ENCODE results near the gene IL10.

The IL10 gene

DNA sequence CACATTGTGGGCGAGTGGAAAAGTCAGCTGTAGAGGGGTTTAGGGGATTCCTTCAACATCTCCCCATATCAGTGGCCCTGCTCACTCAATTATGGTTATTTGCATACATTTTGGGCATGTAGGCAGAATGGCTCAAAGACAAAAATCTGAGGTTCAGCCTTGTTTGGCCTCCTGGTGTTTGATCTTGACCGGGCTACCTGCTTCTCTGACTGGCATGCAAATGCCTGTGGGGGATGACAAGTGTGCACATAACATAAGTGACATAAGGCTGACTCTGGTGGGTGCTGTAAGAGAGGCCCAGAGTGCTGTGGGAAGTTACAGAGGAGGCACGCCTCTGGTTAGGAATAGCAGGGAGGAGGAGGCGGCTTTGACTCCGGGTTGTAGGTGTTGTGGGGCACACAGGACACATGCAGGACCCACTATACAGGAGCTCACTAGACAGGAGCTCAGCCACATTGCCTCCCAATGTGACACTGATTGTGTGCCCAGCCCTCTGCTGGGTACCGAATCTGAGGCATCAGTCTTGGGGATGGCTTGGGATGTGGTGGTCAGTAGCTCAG lies 31.1 kb downstream of the IL10 start:
- TF ChIP-seq, protein P1, sequence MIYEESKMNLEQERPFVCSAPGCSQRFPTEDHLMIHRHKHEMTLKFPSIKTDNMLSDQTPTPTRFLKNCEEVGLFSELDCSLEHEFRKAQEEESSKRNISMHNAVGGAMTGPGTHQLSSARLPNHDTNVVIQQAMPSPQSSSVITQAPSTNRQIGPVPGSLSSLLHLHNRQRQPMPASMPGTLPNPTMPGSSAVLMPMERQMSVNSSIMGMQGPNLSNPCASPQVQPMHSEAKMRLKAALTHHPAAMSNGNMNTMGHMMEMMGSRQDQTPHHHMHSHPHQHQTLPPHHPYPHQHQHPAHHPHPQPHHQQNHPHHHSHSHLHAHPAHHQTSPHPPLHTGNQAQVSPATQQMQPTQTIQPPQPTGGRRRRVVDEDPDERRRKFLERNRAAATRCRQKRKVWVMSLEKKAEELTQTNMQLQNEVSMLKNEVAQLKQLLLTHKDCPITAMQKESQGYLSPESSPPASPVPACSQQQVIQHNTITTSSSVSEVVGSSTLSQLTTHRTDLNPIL (CRISPR knock-in tag; IDR thresholded peaks at IDR 0.05; ENCODE audit: low read depth), result no peak
- no peak for TF ChIP-seq ISL1 (CRISPR knock-in tag; IDR thresholded peaks at IDR 0.05)
- TF ChIP-seq, protein P2, sequence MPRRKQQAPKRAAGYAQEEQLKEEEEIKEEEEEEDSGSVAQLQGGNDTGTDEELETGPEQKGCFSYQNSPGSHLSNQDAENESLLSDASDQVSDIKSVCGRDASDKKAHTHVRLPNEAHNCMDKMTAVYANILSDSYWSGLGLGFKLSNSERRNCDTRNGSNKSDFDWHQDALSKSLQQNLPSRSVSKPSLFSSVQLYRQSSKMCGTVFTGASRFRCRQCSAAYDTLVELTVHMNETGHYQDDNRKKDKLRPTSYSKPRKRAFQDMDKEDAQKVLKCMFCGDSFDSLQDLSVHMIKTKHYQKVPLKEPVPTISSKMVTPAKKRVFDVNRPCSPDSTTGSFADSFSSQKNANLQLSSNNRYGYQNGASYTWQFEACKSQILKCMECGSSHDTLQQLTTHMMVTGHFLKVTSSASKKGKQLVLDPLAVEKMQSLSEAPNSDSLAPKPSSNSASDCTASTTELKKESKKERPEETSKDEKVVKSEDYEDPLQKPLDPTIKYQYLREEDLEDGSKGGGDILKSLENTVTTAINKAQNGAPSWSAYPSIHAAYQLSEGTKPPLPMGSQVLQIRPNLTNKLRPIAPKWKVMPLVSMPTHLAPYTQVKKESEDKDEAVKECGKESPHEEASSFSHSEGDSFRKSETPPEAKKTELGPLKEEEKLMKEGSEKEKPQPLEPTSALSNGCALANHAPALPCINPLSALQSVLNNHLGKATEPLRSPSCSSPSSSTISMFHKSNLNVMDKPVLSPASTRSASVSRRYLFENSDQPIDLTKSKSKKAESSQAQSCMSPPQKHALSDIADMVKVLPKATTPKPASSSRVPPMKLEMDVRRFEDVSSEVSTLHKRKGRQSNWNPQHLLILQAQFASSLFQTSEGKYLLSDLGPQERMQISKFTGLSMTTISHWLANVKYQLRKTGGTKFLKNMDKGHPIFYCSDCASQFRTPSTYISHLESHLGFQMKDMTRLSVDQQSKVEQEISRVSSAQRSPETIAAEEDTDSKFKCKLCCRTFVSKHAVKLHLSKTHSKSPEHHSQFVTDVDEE (CRISPR knock-in tag; IDR thresholded peaks at IDR 0.05), result no peak
- no peak for TF ChIP-seq ESRRG (CRISPR knock-in tag; IDR thresholded peaks at IDR 0.05)
- no peak for TF ChIP-seq TCF4 (CRISPR knock-in tag; IDR thresholded peaks at IDR 0.05; ENCODE audit: borderline replicate concordance)
- TF ChIP-seq TOX (CRISPR knock-in tag; IDR thresholded peaks at IDR 0.05; ENCODE audit: borderline replicate concordance), result no peak
- no peak for TF ChIP-seq OSR1 (CRISPR knock-in tag; IDR thresholded peaks at IDR 0.05)
- TF ChIP-seq ZFP30 (CRISPR knock-in tag; IDR thresholded peaks at IDR 0.05), result no peak
- no peak for TF ChIP-seq CSDC2 (CRISPR knock-in tag; IDR thresholded peaks at IDR 0.05)
- TF ChIP-seq, protein P3, sequence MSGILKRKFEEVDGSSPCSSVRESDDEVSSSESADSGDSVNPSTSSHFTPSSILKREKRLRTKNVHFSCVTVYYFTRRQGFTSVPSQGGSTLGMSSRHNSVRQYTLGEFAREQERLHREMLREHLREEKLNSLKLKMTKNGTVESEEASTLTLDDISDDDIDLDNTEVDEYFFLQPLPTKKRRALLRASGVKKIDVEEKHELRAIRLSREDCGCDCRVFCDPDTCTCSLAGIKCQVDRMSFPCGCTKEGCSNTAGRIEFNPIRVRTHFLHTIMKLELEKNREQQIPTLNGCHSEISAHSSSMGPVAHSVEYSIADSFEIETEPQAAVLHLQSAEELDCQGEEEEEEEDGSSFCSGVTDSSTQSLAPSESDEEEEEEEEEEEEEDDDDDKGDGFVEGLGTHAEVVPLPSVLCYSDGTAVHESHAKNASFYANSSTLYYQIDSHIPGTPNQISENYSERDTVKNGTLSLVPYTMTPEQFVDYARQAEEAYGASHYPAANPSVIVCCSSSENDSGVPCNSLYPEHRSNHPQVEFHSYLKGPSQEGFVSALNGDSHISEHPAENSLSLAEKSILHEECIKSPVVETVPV (CRISPR knock-in tag; IDR thresholded peaks at IDR 0.05), result no peak
- ATAC-seq, result no peak

DNA sequence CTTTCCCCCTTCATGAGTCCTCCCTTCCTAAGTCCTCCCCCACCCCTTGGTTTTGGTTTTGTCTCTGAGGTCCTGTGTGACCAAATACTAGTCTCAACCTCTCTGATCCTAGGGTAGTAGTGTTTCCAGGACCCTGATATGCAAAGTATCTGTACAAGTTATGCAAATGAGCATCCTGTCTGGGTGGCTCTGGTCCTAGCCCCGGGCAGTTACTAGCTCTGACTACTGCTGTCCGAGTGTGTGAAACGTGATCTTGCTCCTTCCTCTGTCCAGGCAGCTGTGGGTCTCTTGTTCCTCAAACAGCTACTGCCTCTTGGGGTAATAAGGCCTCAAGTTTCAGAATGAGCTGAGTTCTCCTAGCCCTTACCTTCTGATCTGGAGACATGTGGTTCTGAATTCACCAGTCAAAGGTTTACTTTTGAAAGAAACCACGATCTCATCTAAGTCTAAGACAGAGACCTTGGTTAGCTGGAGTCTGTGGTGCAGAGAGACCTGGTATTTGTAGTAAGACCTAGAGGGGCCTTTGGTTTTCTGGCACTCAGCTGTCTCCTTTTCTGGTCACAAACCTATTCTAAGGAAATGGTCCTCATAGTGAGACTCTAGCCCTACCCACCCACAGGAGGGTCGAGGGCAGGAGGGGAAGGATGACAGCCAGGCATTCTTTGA lies 32.8 kb downstream of the IL10 start:
- no peak; the same call in 2 of the 3 replicates for ATAC-seq
- TF ChIP-seq, protein P2 (CRISPR knock-in tag; IDR thresholded peaks at IDR 0.05), result no peak
- no peak for TF ChIP-seq ARNTL (CRISPR knock-in tag; IDR thresholded peaks at IDR 0.05; ENCODE audit: borderline replicate concordance, low read depth)
- TF ChIP-seq, protein P4, sequence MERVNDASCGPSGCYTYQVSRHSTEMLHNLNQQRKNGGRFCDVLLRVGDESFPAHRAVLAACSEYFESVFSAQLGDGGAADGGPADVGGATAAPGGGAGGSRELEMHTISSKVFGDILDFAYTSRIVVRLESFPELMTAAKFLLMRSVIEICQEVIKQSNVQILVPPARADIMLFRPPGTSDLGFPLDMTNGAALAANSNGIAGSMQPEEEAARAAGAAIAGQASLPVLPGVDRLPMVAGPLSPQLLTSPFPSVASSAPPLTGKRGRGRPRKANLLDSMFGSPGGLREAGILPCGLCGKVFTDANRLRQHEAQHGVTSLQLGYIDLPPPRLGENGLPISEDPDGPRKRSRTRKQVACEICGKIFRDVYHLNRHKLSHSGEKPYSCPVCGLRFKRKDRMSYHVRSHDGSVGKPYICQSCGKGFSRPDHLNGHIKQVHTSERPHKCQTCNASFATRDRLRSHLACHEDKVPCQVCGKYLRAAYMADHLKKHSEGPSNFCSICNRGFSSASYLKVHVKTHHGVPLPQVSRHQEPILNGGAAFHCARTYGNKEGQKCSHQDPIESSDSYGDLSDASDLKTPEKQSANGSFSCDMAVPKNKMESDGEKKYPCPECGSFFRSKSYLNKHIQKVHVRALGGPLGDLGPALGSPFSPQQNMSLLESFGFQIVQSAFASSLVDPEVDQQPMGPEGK (CRISPR knock-in tag; IDR thresholded peaks at IDR 0.05; ENCODE audit: borderline replicate concordance), result no peak
- no peak for TF ChIP-seq ZFP30 (CRISPR knock-in tag; IDR thresholded peaks at IDR 0.05)
- no peak for TF ChIP-seq ESRRG (CRISPR knock-in tag; IDR thresholded peaks at IDR 0.05)
- TF ChIP-seq, protein P5, sequence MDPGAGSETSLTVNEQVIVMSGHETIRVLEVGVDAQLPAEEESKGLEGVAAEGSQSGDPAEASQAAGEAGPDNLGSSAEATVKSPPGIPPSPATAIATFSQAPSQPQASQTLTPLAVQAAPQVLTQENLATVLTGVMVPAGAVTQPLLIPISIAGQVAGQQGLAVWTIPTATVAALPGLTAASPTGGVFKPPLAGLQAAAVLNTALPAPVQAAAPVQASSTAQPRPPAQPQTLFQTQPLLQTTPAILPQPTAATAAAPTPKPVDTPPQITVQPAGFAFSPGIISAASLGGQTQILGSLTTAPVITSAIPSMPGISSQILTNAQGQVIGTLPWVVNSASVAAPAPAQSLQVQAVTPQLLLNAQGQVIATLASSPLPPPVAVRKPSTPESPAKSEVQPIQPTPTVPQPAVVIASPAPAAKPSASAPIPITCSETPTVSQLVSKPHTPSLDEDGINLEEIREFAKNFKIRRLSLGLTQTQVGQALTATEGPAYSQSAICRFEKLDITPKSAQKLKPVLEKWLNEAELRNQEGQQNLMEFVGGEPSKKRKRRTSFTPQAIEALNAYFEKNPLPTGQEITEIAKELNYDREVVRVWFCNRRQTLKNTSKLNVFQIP (CRISPR knock-in tag; IDR thresholded peaks at IDR 0.05; ENCODE audit: borderline replicate concordance, low read depth), result no peak
- TF ChIP-seq, protein P1 (CRISPR knock-in tag; IDR thresholded peaks at IDR 0.05; ENCODE audit: low read depth), result no peak
- TF ChIP-seq GLIS3 (CRISPR knock-in tag; IDR thresholded peaks at IDR 0.05), result no peak
- no peak for TF ChIP-seq OSR1 (CRISPR knock-in tag; IDR thresholded peaks at IDR 0.05)
- no peak for TF ChIP-seq SNAI2 (CRISPR knock-in tag; IDR thresholded peaks at IDR 0.05)
